GM21619 (cell line): ENCODE data around the gene PTPRN2.

ENCODE experiments used
- ATAC-seq: cut with Tn5 transposase; IDR thresholded peaks from one replicate; pipeline ENCODE4 v1.9.1; 2021; ENCODE audit not compliant: unreplicated experiment

The PTPRN2 gene

DNA sequence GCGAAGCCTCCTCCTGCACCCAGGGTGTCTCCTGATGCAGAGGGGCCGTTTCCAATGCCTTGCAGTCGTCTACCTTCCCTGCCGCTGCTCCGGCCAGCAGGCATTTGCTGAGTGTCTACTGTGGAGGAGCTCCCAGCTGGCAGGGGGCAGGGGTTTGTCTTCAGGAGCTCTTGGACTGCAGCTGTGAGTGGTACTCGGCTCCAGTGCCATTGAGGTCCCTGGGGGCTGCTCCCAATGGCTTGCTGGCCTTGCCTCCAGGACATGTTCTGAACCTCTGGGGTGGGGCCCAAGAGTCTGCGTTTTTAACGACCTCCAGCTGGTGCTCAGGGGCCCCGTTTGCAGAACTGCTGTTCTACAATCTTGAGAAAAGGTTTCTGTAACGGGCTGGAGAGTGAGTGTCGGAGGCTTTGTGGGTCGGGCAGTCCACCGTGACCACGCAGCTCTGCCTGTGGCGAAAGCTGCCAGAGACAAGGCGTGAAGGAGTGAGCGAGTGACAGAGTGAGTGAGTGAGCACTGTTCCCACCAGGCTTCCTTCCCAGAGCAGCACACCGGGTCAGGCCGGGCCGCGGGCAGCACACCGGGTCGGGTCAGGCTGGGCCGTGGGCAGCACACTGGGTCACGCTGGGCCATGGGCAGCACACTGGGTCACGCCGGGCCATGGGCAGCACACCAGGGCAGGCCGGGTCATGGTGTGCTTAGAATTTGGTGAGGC is 520.2 kb downstream of the PTPRN2 start:
- no peak for ATAC-seq

DNA sequence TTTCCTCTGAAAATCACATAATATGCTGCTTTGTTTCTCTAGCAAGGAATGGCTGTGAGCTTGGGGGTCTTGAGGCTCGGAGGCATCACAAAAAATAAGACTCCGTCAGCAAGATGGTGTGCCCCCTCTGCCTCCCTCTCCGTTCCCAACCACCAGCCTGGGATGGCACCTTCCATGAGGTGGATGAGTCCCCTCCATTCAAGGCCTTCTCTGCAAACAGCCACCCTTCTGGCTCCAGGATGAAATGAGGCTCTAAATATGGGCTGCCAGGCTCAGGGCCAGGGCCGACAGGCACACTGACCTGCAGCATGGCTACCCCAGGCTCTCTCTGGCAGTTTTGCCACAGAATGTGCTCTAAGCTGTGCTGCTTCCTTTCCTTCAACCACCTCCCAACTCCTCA is 521.5 kb downstream of the PTPRN2 start:
- no peak for ATAC-seq

- no peak for ATAC-seq
Observed at GRCh38 chr7:158065340-158065739, 522.3 kb downstream of the PTPRN2 start.

DNA sequence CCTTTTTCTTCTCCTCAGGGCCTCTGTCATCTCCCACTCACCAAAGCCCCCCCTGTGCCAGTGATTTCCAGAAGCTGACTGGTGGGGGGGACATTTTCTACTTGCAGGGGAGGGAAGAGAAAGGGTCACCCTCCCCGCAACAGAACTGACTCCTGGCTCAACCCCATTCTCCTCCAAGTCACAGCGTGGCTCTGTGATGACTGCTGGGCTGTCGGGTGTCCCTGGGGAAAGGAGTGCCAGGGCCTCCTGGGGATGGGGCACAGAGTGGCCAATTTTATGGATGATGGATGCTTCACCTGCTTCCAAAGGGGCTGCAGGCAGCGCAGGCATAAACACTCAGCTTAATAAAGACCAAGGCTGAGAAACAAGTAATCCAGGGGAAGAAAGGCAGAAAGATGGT is 523.0 kb downstream of the PTPRN2 start:
- no peak for ATAC-seq

GRCh38 chr7:158063850-158064610 is 523.6 kb downstream of the PTPRN2 start:
- ATAC-seq, result no peak

DNA sequence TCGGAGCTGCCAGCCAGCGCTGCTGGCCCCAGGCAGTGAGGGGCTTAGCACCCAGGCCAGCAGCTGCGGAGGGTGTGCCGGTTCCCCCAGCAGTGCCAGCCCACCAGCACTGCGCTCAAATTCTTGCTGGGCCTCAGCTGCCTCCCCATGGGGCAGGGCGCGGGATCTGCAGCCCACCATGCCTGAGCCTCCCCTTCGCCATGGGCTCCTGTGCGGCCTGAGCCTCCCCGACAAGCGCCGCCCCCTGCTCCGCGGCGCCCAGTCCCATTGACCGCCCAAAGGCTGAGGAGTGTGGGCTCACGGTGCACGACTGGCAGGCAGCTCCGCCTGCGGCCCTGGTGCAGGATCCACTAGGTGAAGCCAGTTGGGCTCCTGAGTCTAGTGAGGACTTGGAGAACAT is 525.0 kb downstream of the PTPRN2 start:
- ATAC-seq, result no peak

- no peak for ATAC-seq
Observed at GRCh38 chr7:158061884-158062656, 525.6 kb downstream of the PTPRN2 start.

DNA sequence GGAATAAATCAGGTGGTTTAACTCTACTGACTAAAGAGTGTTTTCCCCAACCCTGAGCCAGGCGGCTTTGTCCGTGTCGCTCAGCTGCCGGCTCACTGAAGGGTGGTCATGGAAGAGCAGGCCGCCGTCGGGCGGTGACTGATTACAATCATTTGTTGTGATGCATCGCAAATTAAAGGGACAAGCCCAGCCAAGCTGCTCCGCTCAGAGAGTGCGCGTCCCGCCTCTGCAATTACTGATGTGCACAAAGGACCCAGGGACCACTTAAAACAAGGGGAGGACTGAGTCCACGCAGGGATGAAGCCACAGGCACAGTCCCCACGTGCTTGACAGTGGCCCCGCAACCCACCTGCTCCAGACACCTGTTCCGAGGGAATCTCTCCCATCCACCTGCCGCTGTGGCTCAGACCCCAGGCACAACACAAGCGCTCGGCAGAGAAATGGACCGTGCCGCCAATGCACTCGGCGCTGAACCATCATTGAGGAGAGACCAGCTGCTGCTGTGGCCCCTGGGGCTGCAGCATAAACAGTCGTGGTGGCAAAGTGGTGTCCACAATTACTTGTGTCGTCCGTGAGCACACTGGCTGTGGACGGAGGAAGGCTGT is 526.5 kb downstream of the PTPRN2 start:
- no peak for ATAC-seq

DNA sequence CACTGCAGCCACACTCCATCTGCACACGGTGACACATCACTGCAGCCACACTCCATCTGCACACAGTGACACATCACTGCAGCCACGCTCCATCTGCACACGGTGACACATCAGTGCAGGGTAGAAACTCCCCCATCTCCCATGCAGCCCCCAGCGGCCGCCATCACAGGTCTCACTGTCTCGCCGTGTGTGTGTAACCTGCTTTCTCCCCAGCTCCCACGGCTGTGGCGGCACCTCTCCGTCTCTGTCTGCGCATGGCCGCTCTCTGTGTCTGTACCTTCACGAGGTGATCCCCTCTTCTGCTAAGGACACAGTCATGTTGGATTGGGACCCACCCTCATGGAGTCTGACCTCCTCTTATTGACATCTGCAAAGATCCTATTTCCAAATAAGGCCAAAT is 527.4 kb downstream of the PTPRN2 start:
- no peak for ATAC-seq

DNA sequence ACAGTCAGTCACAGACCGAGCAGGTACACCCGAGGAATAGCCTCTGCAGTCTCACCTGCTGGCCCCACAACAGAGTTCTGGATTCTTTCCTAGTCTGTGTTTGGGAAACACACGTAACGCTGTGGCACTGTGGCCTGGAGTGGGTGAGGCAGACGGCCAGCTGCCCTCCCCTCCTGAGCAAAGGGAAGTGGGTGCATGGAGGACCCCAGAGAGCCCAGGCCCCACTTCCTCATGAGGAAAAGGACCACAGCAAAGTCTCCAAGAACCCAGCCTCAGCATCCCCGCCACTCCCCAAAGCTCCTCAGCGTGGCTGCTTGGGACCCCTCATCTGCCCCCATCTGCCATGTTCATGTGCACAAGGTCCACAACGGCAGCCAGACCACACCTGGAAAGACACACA is 530.2 kb downstream of the PTPRN2 start:
- ATAC-seq, result no peak

- ATAC-seq, result no peak
Observed at GRCh38 chr7:158056761-158057160, 530.9 kb downstream of the PTPRN2 start.

DNA sequence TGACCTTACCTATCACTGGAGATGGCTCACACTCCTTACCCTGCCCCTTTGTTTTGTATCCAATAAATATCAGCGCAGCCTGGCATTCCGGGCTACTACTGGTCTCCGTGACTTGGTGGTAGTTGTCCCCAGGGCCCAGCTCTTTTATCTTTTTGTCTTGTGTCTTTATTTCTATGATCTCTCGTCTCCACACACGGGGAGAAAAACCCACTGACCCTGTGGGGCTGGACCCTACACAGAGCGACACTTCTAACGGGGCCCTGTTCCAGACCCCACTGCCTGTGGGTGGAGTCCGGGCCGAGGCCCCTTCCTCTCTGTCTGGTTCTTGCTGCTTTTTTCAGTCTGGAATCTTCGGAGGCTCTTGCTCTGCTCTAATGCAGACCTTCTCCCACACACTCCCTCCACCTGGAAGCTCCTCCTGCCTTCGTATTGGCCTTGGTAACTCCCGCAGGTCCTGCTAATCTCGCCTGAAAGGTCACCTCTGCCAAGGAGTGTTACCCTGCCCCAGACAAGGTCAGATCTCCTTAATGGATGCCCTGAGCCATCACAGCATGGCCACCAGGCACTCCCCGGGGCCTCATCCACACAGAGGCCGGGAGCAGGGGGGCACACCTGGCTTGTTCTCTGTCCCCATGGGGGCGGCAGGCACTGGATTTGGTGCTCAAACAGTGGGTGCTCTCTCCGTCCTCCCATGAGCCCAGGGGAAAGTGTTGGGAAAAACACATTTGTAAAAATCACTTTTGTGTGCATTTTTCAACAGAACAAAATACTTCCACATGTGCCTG is 531.7 kb downstream of the PTPRN2 start:
- no peak for ATAC-seq

- ATAC-seq, result no peak
Observed at GRCh38 chr7:158054611-158055010, 533.0 kb downstream of the PTPRN2 start.

- no peak for ATAC-seq
Observed at GRCh38 chr7:158054081-158054480, 533.5 kb downstream of the PTPRN2 start.

- no peak for ATAC-seq
Observed at GRCh38 chr7:158053183-158053915, 534.3 kb downstream of the PTPRN2 start.

GRCh38 chr7:158052381-158053060 is 535.1 kb downstream of the PTPRN2 start:
- ATAC-seq, result no peak

DNA sequence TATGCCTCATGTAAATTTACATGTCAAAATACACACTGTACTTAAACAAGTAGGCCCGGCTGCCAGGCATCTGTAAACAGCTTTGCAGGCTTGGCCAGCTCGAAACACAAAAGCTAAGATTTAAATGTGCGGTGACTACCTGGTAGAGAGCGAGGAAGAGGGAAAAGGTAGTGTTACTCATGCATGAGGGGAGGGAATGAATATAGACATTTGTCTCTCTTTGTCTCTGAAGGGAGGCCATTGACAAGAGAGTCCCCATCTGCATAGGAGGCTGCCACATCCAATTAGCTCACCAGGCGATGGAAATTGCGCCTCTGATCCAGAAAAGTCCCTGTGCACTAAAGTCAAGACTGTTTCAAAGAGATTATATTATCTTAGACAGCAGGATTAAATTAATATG is 535.8 kb downstream of the PTPRN2 start:
- ATAC-seq, result no peak

DNA sequence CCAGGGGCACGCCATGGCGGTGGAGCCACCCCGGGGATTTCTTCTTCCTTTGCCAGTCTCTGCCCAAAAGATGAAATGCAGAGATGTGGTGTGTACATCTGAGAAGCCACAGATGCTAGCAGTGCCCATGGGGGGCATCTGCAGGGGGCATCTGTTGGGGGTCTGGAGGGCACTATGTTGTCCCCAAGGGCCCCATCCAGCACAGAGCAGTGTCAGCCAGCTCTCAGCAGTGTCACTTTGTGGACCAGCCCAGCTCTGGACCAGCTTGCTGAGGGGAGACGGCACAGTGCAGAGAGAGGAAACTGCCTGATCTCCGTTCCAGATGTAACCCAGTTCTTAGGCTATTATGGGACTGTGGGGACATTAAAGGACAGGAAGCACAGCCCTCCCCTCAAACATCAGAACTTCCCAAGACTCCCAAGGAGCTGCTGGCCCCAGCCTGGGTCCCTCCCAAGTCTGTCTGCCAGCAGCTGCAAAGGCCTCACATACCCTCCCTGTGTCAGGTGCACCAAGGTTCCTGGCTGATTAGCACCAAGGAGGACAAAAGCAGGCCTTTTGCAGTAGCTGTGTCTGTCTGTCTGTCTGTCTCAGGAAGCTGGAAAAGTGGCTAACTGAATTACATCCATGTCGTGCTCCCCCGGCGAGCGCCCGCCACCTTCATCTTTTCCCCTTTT is 536.5 kb downstream of the PTPRN2 start:
- ATAC-seq, result no peak

- ATAC-seq, result no peak
Observed at GRCh38 chr7:158050441-158050977, 537.1 kb downstream of the PTPRN2 start.
